PC-3 (cell line): ENCODE results near the gene ESRRB.

Experiments used
- EZH2 ChIP-seq: fragments of 300-600 bp; sonication (generic); IDR thresholded peaks from one replicate; pipeline ENCODE4 v1.6.1; 2017; ENCODE audit warnings: antibody characterized with exemption, mild to moderate bottlenecking, low read length; ENCODE audit not compliant: unreplicated experiment
- EZH2phosphoT487 ChIP-seq: fragments of 300-600 bp; sonication (generic); IDR thresholded peaks from 2 replicates; pipeline ENCODE4 v1.6.1; 2018; ENCODE audit warnings: mild to moderate bottlenecking, antibody characterized with exemption, low read length, borderline replicate concordance
- TF ChIP-seq, protein P1 (sequence below): fragments of 300-600 bp; sonication (generic); conservative IDR thresholded peaks from 2 replicates; pipeline ENCODE4 v1.5.1; 2017; ENCODE audit warnings: antibody characterized with exemption, low read depth, mild to moderate bottlenecking, low read length

DNA sequence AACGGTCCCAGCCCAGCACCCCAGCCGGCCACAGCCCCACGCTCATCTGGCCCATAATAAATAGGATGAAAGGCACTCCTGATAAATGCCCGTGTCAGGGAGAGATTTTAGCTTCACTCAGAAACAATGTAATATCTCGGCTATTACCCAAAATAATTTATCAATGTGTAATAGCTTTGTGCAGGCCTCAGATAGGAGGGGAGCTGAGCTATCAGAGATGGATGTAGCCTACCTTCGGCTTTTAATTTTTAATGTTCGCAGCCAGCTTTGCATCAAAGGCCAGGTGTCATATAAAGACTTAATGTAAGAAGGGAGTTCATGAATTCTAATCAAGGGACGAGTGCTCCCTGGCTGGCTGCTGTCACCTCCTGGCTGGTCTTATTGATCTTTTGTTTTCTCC, 171.9 kb downstream of the ESRRB start:
- TF ChIP-seq EZH2phosphoT487 = no peak
- TF ChIP-seq, protein P1, sequence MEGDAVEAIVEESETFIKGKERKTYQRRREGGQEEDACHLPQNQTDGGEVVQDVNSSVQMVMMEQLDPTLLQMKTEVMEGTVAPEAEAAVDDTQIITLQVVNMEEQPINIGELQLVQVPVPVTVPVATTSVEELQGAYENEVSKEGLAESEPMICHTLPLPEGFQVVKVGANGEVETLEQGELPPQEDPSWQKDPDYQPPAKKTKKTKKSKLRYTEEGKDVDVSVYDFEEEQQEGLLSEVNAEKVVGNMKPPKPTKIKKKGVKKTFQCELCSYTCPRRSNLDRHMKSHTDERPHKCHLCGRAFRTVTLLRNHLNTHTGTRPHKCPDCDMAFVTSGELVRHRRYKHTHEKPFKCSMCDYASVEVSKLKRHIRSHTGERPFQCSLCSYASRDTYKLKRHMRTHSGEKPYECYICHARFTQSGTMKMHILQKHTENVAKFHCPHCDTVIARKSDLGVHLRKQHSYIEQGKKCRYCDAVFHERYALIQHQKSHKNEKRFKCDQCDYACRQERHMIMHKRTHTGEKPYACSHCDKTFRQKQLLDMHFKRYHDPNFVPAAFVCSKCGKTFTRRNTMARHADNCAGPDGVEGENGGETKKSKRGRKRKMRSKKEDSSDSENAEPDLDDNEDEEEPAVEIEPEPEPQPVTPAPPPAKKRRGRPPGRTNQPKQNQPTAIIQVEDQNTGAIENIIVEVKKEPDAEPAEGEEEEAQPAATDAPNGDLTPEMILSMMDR = no peak
- TF ChIP-seq EZH2 = no peak
